ENCODE data around the gene CDKL2.
"Not testable (repeated sequence)": the region's sequence is repeated elsewhere in the genome, so short reads cannot be mapped to it uniquely, and the experiment has no call there.

The CDKL2 gene

GRCh38 chr4:75630174-75630936 is at the start of gene CDKL2:
Gene CDKL2 (minus strand): TSS chr4:75630528. CDS start chr4:75625988, 4,540 bp downstream.
- Histone ChIP-seq H4K20me1 (no peaks in the 10 kb centered on the region), H3K4me2 (peak within 1 kb of the TSS; percentile 56), H3K36me3 (no peaks in the 10 kb centered on the region), H3K27me3 (peaks cover 13% of the 10 kb centered on the region; the same call in 1 of the 2 replicates), H3K9me3 (peaks cover 14% of the 10 kb centered on the region), H3K9ac (no peak within 1 kb of the TSS), H3K4me3 (peak within 1 kb of the TSS; percentile 58), H3K4me1 (peaks cover 11% of the 10 kb centered on the region; the same call in 1 of the 2 replicates), H3K27ac (no peak within 1 kb of the TSS)
- TF ChIP-seq Cebpa-rat (IDR thresholded peaks at IDR 0.05): no peak

- Histone ChIP-seq H3K27ac (no peak overlapping the region), H3K4me1 (peaks cover 4% of the 10 kb centered on the region), H3K27me3 (no peaks in the 10 kb centered on the region), H3K36me3 (0 out of 2 replicates have a peak, but pooled peaks cover 5% of the 10 kb centered on the region), H3K4me2 (no peak overlapping the region), H3K4me3 (no peak overlapping the region), H3K9ac (no peak overlapping the region), H4K20me1 (no peaks in the 10 kb centered on the region), H3K9me3 (no peaks in the 10 kb centered on the region)
- no peak for TF ChIP-seq Cebpa-rat (IDR thresholded peaks at IDR 0.05)
These were observed 48.6 kb upstream of the CDKL2 start for GRCh38 chr4:75678965-75679364.

GRCh38 chr4:75678473-75678872 is 48.1 kb upstream of the CDKL2 start:
- 0 out of 2 replicates have a peak, but pooled peaks cover 5% of the 10 kb centered on the region for H3K36me3 ChIP-seq
- no peak overlapping the region for H3K4me3 ChIP-seq
- no peak overlapping the region for H3K27ac ChIP-seq
- no peaks in the 10 kb centered on the region for H3K27me3 ChIP-seq
- no peak overlapping the region for H3K9ac ChIP-seq
- H3K4me2 ChIP-seq: no peak overlapping the region
- no peak for TF ChIP-seq Cebpa-rat (IDR thresholded peaks at IDR 0.05)
- H4K20me1 ChIP-seq: no peaks in the 10 kb centered on the region
- H3K9me3 ChIP-seq: no peaks in the 10 kb centered on the region
- H3K4me1 ChIP-seq: peaks cover 7% of the 10 kb centered on the region

- H3K4me1 ChIP-seq: peaks cover 26% of the 10 kb centered on the region
- H4K20me1 ChIP-seq: peaks cover 30% of the 10 kb centered on the region
- H3K4me2 ChIP-seq: no peak overlapping the region
- H3K36me3 ChIP-seq: peaks cover 3% of the 10 kb centered on the region; the same call in 1 of the 2 replicates
- no peak overlapping the region for H3K4me3 ChIP-seq
- H3K27me3 ChIP-seq: no peaks in the 10 kb centered on the region
- no peak for TF ChIP-seq Cebpa-rat (IDR thresholded peaks at IDR 0.05)
- H3K9me3 ChIP-seq: no peaks in the 10 kb centered on the region
- no peak overlapping the region for H3K9ac ChIP-seq
- H3K27ac ChIP-seq: no peak overlapping the region
These were observed 44.7 kb upstream of the CDKL2 start for GRCh38 chr4:75675004-75675531.

GRCh38 chr4:75673959-75674328 is 43.6 kb upstream of the CDKL2 start:
- peak overlapping the region; percentile 96 for H3K27ac ChIP-seq
- H3K36me3 ChIP-seq: peaks cover 8% of the 10 kb centered on the region; the same call in 1 of the 2 replicates
- H3K27me3 ChIP-seq: no peaks in the 10 kb centered on the region
- peaks cover 41% of the 10 kb centered on the region for H4K20me1 ChIP-seq
- H3K4me2 ChIP-seq: peak overlapping the region; percentile 96
- peak overlapping the region; percentile 99 for H3K4me3 ChIP-seq
- H3K4me1 ChIP-seq: peaks cover 36% of the 10 kb centered on the region
- TF ChIP-seq Cebpa-rat (IDR thresholded peaks at IDR 0.05): no peak
- no peaks in the 10 kb centered on the region for H3K9me3 ChIP-seq
- peak overlapping the region; percentile 94 for H3K9ac ChIP-seq

- Histone ChIP-seq H3K4me2 (peak within 1 kb of the TSS; percentile 96), H3K9me3 (no peaks in the 10 kb centered on the region), H3K27ac (peak within 1 kb of the TSS; percentile 96), H4K20me1 (peaks cover 48% of the 10 kb centered on the region), H3K4me3 (peak within 1 kb of the TSS; percentile 99), H3K4me1 (peaks cover 43% of the 10 kb centered on the region), H3K9ac (peak within 1 kb of the TSS; percentile 94), H3K27me3 (no peaks in the 10 kb centered on the region), H3K36me3 (peaks cover 8% of the 10 kb centered on the region; the same call in 1 of the 2 replicates)
- no peak for TF ChIP-seq Cebpa-rat (IDR thresholded peaks at IDR 0.05)
These were observed 43.0 kb upstream of the CDKL2 start, which contains the start of gene G3BP2 for GRCh38 chr4:75673027-75673958. Gene G3BP2 (minus strand): TSS chr4:75673411. CDS start chr4:75662025, 11,386 bp downstream.

- H3K9ac ChIP-seq: peak overlapping the region; percentile 94
- H4K20me1 ChIP-seq: peaks cover 55% of the 10 kb centered on the region
- peak overlapping the region; percentile 85 for H3K4me2 ChIP-seq
- peak overlapping the region; percentile 99 for H3K4me3 ChIP-seq
- H3K4me1 ChIP-seq: peaks cover 48% of the 10 kb centered on the region
- H3K9me3 ChIP-seq: no peaks in the 10 kb centered on the region
- TF ChIP-seq Cebpa-rat (IDR thresholded peaks at IDR 0.05): no peak
- H3K36me3 ChIP-seq: peaks cover 8% of the 10 kb centered on the region; the same call in 1 of the 2 replicates
- H3K27me3 ChIP-seq: no peaks in the 10 kb centered on the region
- H3K27ac ChIP-seq: peak overlapping the region; percentile 96
These were observed 42.2 kb upstream of the CDKL2 start for GRCh38 chr4:75672461-75673026.

GRCh38 chr4:75671802-75672421 is 41.6 kb upstream of the CDKL2 start:
- Histone ChIP-seq H3K9me3 (no peaks in the 10 kb centered on the region), H3K9ac (peak overlapping the region; percentile 94), H3K27ac (peak overlapping the region; percentile 96), H3K4me1 (peaks cover 50% of the 10 kb centered on the region), H3K4me2 (peak overlapping the region; percentile 85), H3K27me3 (no peaks in the 10 kb centered on the region), H3K36me3 (peaks cover 10% of the 10 kb centered on the region; the same call in 1 of the 2 replicates), H3K4me3 (peak overlapping the region; percentile 99), H4K20me1 (peaks cover 62% of the 10 kb centered on the region)
- TF ChIP-seq Cebpa-rat (IDR thresholded peaks at IDR 0.05): no peak

GRCh38 chr4:75668596-75668995 is 38.3 kb upstream of the CDKL2 start:
- H4K20me1 ChIP-seq: peaks cover 95% of the 10 kb centered on the region
- H3K36me3 ChIP-seq: peaks cover 24% of the 10 kb centered on the region
- peaks cover 47% of the 10 kb centered on the region for H3K4me1 ChIP-seq
- H3K4me3 ChIP-seq: no peak overlapping the region
- no peaks in the 10 kb centered on the region for H3K9me3 ChIP-seq
- H3K27ac ChIP-seq: no peak overlapping the region
- peak overlapping the region; percentile 11; the same call in 1 of the 2 replicates for H3K4me2 ChIP-seq
- H3K27me3 ChIP-seq: no peaks in the 10 kb centered on the region
- TF ChIP-seq Cebpa-rat (IDR thresholded peaks at IDR 0.05): no peak
- H3K9ac ChIP-seq: no peak overlapping the region

GRCh38 chr4:75667636-75668035 is 37.3 kb upstream of the CDKL2 start:
- not testable (repeated sequence) for H3K9me3 ChIP-seq, H3K27ac ChIP-seq, H3K4me2 ChIP-seq, H3K9ac ChIP-seq, H3K4me3 ChIP-seq, H3K27me3 ChIP-seq
- H3K36me3 ChIP-seq: peaks cover 33% of the 10 kb centered on the region
- peaks cover 100% of the 10 kb centered on the region for H4K20me1 ChIP-seq
- H3K4me1 ChIP-seq: peaks cover 47% of the 10 kb centered on the region

Data from BLaER1 (cell line).